Ishikawa (cell line): ENCODE measurements around the gene BCO2.

Experiments used
- CEBPB ChIP-seq: IDR thresholded peaks from 2 replicates; pipeline ENCODE4 v1.6.1; 2012
- CREB1 ChIP-seq: IDR thresholded peaks from 2 replicates; pipeline ENCODE4 v1.6.1; 2012; ENCODE audit warnings: low read depth
- EGR1 ChIP-seq: IDR thresholded peaks from 2 replicates; pipeline ENCODE4 v1.6.1; 2012
- EP300 ChIP-seq: IDR thresholded peaks from 2 replicates; pipeline ENCODE4 v1.6.1; 2012; ENCODE audit warnings: borderline replicate concordance
- FOXM1 ChIP-seq: IDR thresholded peaks from 2 replicates; pipeline ENCODE4 v1.6.1; 2012; ENCODE audit warnings: low read depth, borderline replicate concordance
- MAX ChIP-seq: IDR thresholded peaks from 2 replicates; pipeline ENCODE4 v1.6.1; 2012
- NFIC ChIP-seq: IDR thresholded peaks from 2 replicates; pipeline ENCODE4 v1.6.1; 2012
- RAD21 ChIP-seq: IDR thresholded peaks from 2 replicates; pipeline ENCODE4 v1.6.1; 2012; ENCODE audit warnings: low read depth
- REST ChIP-seq: IDR thresholded peaks from 2 replicates; pipeline ENCODE4 v1.6.1; 2012; ENCODE audit warnings: low read depth, mild to moderate bottlenecking
- TAF1 ChIP-seq: IDR thresholded peaks from 2 replicates; pipeline ENCODE4 v1.6.1; 2012; ENCODE audit warnings: low read depth, mild to moderate bottlenecking
- TCF12 ChIP-seq: IDR thresholded peaks from 2 replicates; pipeline ENCODE4 v1.6.1; 2012; ENCODE audit warnings: low read depth
- TEAD4 ChIP-seq: IDR thresholded peaks from 2 replicates; pipeline ENCODE4 v1.6.1; 2012
- USF1 ChIP-seq: IDR thresholded peaks from 2 replicates; pipeline ENCODE4 v1.6.1; 2012
- YY1 ChIP-seq: IDR thresholded peaks from 2 replicates; pipeline ENCODE4 v1.6.1; 2012; ENCODE audit warnings: low read depth
- ZBTB7A ChIP-seq: IDR thresholded peaks from 2 replicates; pipeline ENCODE4 v1.6.1; 2012; ENCODE audit warnings: low read depth

Gene BCO2

GRCh38 chr11:112195113-112195512, 19.8 kb downstream of the BCO2 start:
- peak; percentile 23; the same call in 1 of the 2 replicates for TF ChIP-seq USF1

GRCh38 chr11:112195951-112196351, 20.6 kb downstream of the BCO2 start:
- no peak for TF ChIP-seq TEAD4
- no peak for TF ChIP-seq EGR1
- no peak for TF ChIP-seq TAF1
- TF ChIP-seq NFIC: no peak
- TF ChIP-seq TCF12: no peak
- TF ChIP-seq CREB1: no peak
- no peak for TF ChIP-seq EP300
- no peak for TF ChIP-seq USF1
- no peak for TF ChIP-seq FOXM1
- no peak for TF ChIP-seq CEBPB
- TF ChIP-seq YY1: no peak
- no peak for TF ChIP-seq REST
- no peak for TF ChIP-seq RAD21
- TF ChIP-seq ZBTB7A: no peak
- TF ChIP-seq MAX: no peak

- TF ChIP-seq TEAD4 (no peak), CEBPB (no peak), TCF12 (no peak), EP300 (no peak)
These were observed 21.3 kb downstream of the BCO2 start for GRCh38 chr11:112196519-112197087.

- no peak for TF ChIP-seq YY1
- TF ChIP-seq EP300: no peak
These were observed 24.9 kb downstream of the BCO2 start for GRCh38 chr11:112200252-112200651.

GRCh38 chr11:112206071-112206470, 30.8 kb downstream of the BCO2 start:
- TF ChIP-seq EP300: no peak
- TF ChIP-seq EGR1: no peak
- TF ChIP-seq MAX: no peak
- no peak for TF ChIP-seq FOXM1

- TF ChIP-seq EP300: no peak
These were observed 35.6 kb downstream of the BCO2 start for GRCh38 chr11:112210890-112211289.

GRCh38 chr11:112211536-112211935, 36.2 kb downstream of the BCO2 start:
- TF ChIP-seq TCF12 (no peak), RAD21 (no peak), TEAD4 (no peak), YY1 (no peak), REST (no peak), ZBTB7A (no peak), CREB1 (no peak), EGR1 (no peak), USF1 (no peak), FOXM1 (no peak)

GRCh38 chr11:112212290-112212689, 37.0 kb downstream of the BCO2 start:
- TF ChIP-seq REST (no peak), TCF12 (no peak), USF1 (no peak), NFIC (no peak), TAF1 (no peak), EP300 (no peak)
